GM19043 (cell line): ENCODE measurements around the gene CMYA5.
"Not testable (repeated sequence)": the region's sequence is repeated elsewhere in the genome, so short reads cannot be mapped to it uniquely, and the experiment has no call there.

Experiments used
- ATAC-seq: cut with Tn5 transposase; IDR thresholded peaks from one replicate; pipeline ENCODE4 v1.9.1; 2021; ENCODE audit warnings: low read depth; ENCODE audit not compliant: unreplicated experiment

Gene CMYA5

GRCh38 chr5:79702606-79703380 lies 13.2 kb downstream of the CMYA5 start:
- no peak for ATAC-seq

GRCh38 chr5:79703381-79703645 lies 13.7 kb downstream of the CMYA5 start:
- ATAC-seq, result no peak

- ATAC-seq, result no peak
Observed at GRCh38 chr5:79704553-79704952, 14.9 kb downstream of the CMYA5 start.

- no peak for ATAC-seq
Observed at GRCh38 chr5:79705632-79706031, 16.0 kb downstream of the CMYA5 start.

- ATAC-seq, result not testable (repeated sequence)
Observed at GRCh38 chr5:79706317-79706716, 16.7 kb downstream of the CMYA5 start.

- ATAC-seq, result no peak
Observed at GRCh38 chr5:79707535-79707934, 17.9 kb downstream of the CMYA5 start.

- no peak for ATAC-seq
Observed at GRCh38 chr5:79712741-79713140, 23.1 kb downstream of the CMYA5 start.

GRCh38 chr5:79713727-79714126 lies 24.1 kb downstream of the CMYA5 start:
- no peak for ATAC-seq

- ATAC-seq, result no peak
Observed at GRCh38 chr5:79716839-79717238, 27.2 kb downstream of the CMYA5 start.

- no peak for ATAC-seq
Observed at GRCh38 chr5:79720096-79720495, 30.5 kb downstream of the CMYA5 start.

- no peak for ATAC-seq
Observed at GRCh38 chr5:79727451-79728355, 38.1 kb downstream of the CMYA5 start.

- no peak for ATAC-seq
Observed at GRCh38 chr5:79728396-79728795, 38.8 kb downstream of the CMYA5 start.

GRCh38 chr5:79729679-79730078 lies 40.0 kb downstream of the CMYA5 start:
- no peak for ATAC-seq

- no peak for ATAC-seq
Observed at GRCh38 chr5:79730564-79730963, 40.9 kb downstream of the CMYA5 start.

GRCh38 chr5:79731775-79732174 lies 42.1 kb downstream of the CMYA5 start:
- ATAC-seq, result no peak

- no peak for ATAC-seq
Observed at GRCh38 chr5:79736528-79737514, 47.2 kb downstream of the CMYA5 start.

- no peak for ATAC-seq
Observed at GRCh38 chr5:79738349-79738748, 48.7 kb downstream of the CMYA5 start.

GRCh38 chr5:79742549-79743136 lies 53.0 kb downstream of the CMYA5 start:
- ATAC-seq, result no peak

GRCh38 chr5:79743846-79744605 lies 54.4 kb downstream of the CMYA5 start:
- ATAC-seq, result no peak

GRCh38 chr5:79745255-79745654 lies 55.6 kb downstream of the CMYA5 start:
- ATAC-seq, result no peak
